ENCODE measurements around the gene HIPK2.

HIPK2 gene

GRCh38 chr7:139716156-139716942, 61.4 kb downstream of the HIPK2 start:
- H3K4me1 ChIP-seq (ENCODE audit: insufficient read depth, low read length, poor library complexity, severe bottlenecking) = peaks cover 5% of the 10 kb centered on the region
- no peaks in the 10 kb centered on the region for H3K9me3 ChIP-seq (ENCODE audit: insufficient read depth, low read depth, low read length)
- H3K36me3 ChIP-seq (ENCODE audit: insufficient read depth, low read length) = peaks cover 48% of the 10 kb centered on the region; the same call in 1 of the 2 replicates
- H3K79me2 ChIP-seq (ENCODE audit: insufficient read depth, low read length) = no peaks in the 10 kb centered on the region
- H3K4me2 ChIP-seq (ENCODE audit: low read depth, low read length, poor library complexity, severe bottlenecking) = no peak overlapping the region
- no peaks in the 10 kb centered on the region for H3K9me2 ChIP-seq (replicated peaks; ENCODE audit: low read depth, low read length)
- no peak overlapping the region for H3K9ac ChIP-seq (ENCODE audit: low read depth, low read length, poor library complexity, severe bottlenecking)
- no peak overlapping the region for H2AFZ ChIP-seq (ENCODE audit: low read length)
- no peaks in the 10 kb centered on the region for H3K27me3 ChIP-seq (ENCODE audit: insufficient read depth, low read length, poor library complexity, severe bottlenecking)
- TF ChIP-seq CTCF (conservative IDR thresholded peaks at IDR 0.05; ENCODE audit: low read length) (no peak), EZH2phosphoT487 (IDR thresholded peaks at IDR 0.05; ENCODE audit: borderline replicate concordance) (no peak)
- H3F3A ChIP-seq (ENCODE audit: low read depth) = no peaks in the 10 kb centered on the region
- no peak overlapping the region for H3K4me3 ChIP-seq (ENCODE audit: low read length, poor library complexity, severe bottlenecking)
- peaks cover 9% of the 10 kb centered on the region for H4K20me1 ChIP-seq (ENCODE audit: insufficient read depth, low read length, poor library complexity, severe bottlenecking)

- Histone ChIP-seq H3K79me2 (ENCODE audit: insufficient read depth, low read length) (no peaks in the 10 kb centered on the region), H4K20me1 (ENCODE audit: insufficient read depth, low read length, poor library complexity, severe bottlenecking) (peaks cover 2% of the 10 kb centered on the region), H3K9me2 (replicated peaks; ENCODE audit: low read depth, low read length) (no peaks in the 10 kb centered on the region), H3K4me2 (ENCODE audit: low read depth, low read length, poor library complexity, severe bottlenecking) (no peak overlapping the region), H3K27me3 (ENCODE audit: insufficient read depth, low read length, poor library complexity, severe bottlenecking) (no peaks in the 10 kb centered on the region), H3K9ac (ENCODE audit: low read depth, low read length, poor library complexity, severe bottlenecking) (no peak overlapping the region), H3K4me1 (ENCODE audit: insufficient read depth, low read length, poor library complexity, severe bottlenecking) (peaks cover 5% of the 10 kb centered on the region), H3K4me3 (ENCODE audit: low read length, poor library complexity, severe bottlenecking) (no peak overlapping the region), H2AFZ (ENCODE audit: low read length) (no peak overlapping the region), H3K9me3 (ENCODE audit: insufficient read depth, low read depth, low read length) (no peaks in the 10 kb centered on the region), H3F3A (ENCODE audit: low read depth) (no peaks in the 10 kb centered on the region), H3K36me3 (ENCODE audit: insufficient read depth, low read length) (peaks cover 52% of the 10 kb centered on the region)
- TF ChIP-seq CTCF (conservative IDR thresholded peaks at IDR 0.05; ENCODE audit: low read length) = no peak
- TF ChIP-seq EZH2phosphoT487 (IDR thresholded peaks at IDR 0.05; ENCODE audit: borderline replicate concordance) = no peak
These were observed 62.5 kb downstream of the HIPK2 start for GRCh38 chr7:139715194-139715815.

DNA sequence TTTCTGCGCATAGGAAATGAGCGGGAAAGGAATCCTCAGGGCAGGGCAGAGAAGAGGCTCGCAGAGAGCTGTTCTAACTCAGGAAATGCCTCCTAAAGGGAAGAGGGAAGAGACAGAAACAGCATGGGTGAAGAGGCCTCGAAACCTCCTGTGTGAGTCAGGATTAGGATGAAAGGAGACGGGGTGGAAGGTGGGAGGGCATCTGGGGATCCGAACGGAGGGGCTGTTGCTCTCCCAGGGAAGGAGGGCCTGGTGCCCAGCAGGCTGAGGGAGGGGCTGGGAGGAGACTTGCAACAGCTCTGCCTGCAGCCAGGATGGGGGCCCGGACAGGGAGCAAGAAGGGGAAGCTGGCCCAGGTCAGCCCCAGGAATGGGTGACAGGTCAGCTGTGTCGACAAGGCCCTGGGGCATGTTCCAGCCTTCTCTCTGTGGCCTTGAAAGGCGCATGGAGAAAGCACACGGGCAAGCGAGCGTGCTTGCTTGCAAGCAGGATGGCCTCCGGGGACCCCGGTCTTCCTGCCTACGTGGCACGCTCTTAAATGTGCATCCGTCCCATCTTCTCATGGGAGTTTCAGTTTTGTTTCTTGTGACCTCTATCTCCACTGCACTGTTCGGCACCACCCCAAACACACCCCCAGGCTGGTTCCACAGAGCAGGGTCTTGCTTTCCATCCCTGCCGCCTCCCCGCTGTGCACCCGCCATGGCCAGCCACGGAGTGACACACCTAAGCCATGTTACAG, 63.5 kb downstream of the HIPK2 start:
- H2AFZ ChIP-seq (ENCODE audit: low read length) = no peak overlapping the region
- H3K79me2 ChIP-seq (ENCODE audit: insufficient read depth, low read length) = no peaks in the 10 kb centered on the region
- peaks cover 55% of the 10 kb centered on the region for H3K36me3 ChIP-seq (ENCODE audit: insufficient read depth, low read length)
- H3K4me3 ChIP-seq (ENCODE audit: low read length, poor library complexity, severe bottlenecking) = no peak overlapping the region
- peaks cover 5% of the 10 kb centered on the region for H3K4me1 ChIP-seq (ENCODE audit: insufficient read depth, low read length, poor library complexity, severe bottlenecking)
- H3K4me2 ChIP-seq (ENCODE audit: low read depth, low read length, poor library complexity, severe bottlenecking) = no peak overlapping the region
- TF ChIP-seq CTCF (conservative IDR thresholded peaks at IDR 0.05; ENCODE audit: low read length) (no peak), EZH2phosphoT487 (IDR thresholded peaks at IDR 0.05; ENCODE audit: borderline replicate concordance) (no peak)
- H3K9me2 ChIP-seq (replicated peaks; ENCODE audit: low read depth, low read length) = no peaks in the 10 kb centered on the region
- H3F3A ChIP-seq (ENCODE audit: low read depth) = no peaks in the 10 kb centered on the region
- no peaks in the 10 kb centered on the region for H3K9me3 ChIP-seq (ENCODE audit: insufficient read depth, low read depth, low read length)
- no peaks in the 10 kb centered on the region for H3K27me3 ChIP-seq (ENCODE audit: insufficient read depth, low read length, poor library complexity, severe bottlenecking)
- no peaks in the 10 kb centered on the region for H4K20me1 ChIP-seq (ENCODE audit: insufficient read depth, low read length, poor library complexity, severe bottlenecking)
- H3K9ac ChIP-seq (ENCODE audit: low read depth, low read length, poor library complexity, severe bottlenecking) = no peak overlapping the region
